Esophagus mucosa (tissue), 1 donor: ENCODE measurements around the gene IL34. TPM values are rescaled to one million over a fixed set of nuclear protein-coding genes. Genes with fewer than 3 reads are reported as not detected.

Experiments
- ATAC-seq: fragments of 200-7000 bp; cut with Tn5 transposase; one replicate; pipeline ENCODE4 v1.9.1; 2020
- total RNA-seq: library from RNA; stranded (reverse); gene quantifications from one replicate; pipeline ENCODE4 v1.2.4, GENCODE V29; 2023
- donor health status: DM: yes; HTN: yes; CAD: no.

IL34 gene
- total RNA-seq, 1 donor from 2014 or later = 7.9 TPM

DNA sequence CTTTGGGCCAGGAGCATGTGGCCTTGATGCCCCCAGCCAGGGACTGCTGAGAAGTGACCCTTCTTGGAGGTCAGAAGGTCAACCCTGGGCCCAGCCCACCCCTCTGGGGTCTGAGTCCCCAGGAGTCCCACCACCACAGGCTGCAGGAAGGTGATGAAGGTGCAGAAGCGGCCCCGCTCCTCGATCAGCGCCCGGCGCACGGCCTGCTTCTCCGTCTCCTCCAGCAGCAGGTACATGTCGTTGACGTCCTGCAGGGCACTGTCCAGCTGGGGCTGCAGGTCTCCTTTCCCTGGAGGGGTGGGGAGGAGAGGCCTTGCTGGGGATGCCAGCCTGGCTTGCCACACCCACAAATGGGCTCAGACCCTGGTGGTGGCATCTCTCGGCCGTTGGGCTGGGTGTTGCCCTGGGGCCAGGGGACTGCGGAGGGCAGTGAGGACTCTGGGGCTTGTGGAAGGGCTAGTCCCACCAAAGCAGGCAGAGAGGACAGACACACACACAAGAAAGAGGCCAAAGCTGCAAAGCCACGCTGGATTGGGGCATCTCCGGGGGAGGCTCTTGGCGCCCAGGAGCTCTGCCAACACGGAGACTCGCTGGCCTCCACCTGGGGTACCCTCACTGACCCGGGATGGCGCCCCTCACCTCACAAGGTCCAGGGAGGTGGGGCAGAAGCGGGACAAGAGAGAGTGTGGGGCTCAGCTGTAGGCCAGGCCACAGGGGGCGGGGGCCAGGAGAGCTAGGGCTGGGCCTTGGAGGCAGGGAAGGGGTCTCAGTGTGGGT, 31.9 kb downstream of the IL34 start:
- no peak for ATAC-seq

DNA sequence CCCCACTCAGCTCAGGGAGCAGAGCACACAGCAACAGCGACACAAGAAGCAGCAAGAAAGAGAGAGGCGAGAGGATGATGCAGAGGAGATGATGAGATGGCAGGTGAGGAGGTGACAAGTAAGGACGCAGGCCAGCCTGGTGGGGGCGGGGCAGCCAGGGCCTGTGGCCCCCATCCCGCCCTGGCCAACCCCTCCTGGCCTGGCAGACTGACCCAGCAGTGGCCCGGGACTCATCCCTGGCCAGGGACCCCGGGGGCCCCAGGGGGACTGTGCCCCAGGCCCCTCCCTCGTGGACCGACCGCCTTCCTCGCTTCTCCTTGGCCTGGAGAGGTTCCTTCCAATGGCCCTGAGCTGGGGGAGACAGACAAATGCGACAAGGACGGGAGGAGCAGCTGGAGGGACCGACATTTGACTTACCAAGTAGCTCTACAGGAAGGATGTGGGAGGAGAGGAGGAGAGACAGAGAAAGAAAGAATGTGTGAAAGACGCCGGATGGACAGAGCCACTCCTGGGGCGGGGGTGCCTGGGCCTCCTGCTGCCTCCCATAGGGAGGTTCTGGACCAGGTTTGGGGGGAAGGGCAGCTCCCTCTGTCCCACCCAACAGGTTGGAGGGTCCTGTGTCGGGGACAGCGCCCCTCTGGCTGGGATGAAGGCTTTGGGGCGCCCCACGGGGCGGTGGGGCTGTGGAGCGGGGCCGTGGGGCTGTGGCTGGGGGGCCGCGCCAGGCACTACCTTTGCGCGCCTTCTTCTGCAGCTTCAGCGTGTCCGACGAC, 32.7 kb downstream of the IL34 start:
- ATAC-seq = no peak

DNA sequence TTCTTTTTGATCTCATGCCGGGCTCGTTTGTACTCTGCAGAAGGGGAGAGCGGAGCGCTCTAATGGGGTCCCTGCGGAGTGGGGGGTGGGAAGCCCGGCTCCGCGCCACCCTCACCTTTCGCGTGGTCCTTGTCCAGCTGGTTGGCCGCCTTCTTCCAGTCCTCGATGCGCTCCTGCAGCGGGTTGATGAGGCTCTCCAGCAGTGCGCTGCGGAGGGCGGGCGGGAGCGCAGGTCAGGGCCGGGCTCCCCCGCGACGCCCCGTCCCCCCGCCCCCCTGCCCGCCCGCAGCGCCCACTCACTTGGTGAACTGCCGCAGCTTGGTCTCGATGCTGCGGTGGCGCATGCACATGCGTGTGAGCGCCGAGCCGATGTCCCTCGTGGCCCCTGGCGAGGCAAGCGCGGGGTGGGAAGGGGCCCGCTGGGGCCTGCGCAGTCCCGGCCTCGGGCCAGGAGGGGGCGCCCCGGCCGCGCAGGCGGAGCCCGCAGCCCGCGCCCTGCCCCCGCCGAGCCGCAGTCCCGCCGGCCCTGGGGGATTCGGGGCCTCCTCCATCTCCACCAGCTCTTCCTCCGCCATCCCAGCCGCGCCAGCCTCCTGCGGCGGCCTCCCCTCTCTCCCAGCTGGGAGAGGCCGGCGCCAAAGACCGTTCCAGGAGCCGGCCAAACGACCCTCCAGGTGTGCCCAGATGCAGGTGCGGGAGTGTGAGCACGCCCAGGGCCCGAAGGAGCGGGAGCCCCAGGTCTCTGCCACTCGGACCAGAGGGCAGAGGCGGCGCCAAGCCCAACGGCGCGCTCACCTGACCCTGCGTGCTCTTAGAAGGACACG, 33.5 kb downstream of the IL34 start:
- ATAC-seq = no peak

GRCh38 chr16:70680495-70681381, 34.4 kb downstream of the IL34 start:
- ATAC-seq = no peak

GRCh38 chr16:70681382-70682238, 35.3 kb downstream of the IL34 start:
- ATAC-seq = no peak

GRCh38 chr16:70682239-70683145, 36.1 kb downstream of the IL34 start:
- no peak for ATAC-seq

- ATAC-seq = no peak
Measured at GRCh38 chr16:70683146-70683944, 37.0 kb downstream of the IL34 start.

DNA sequence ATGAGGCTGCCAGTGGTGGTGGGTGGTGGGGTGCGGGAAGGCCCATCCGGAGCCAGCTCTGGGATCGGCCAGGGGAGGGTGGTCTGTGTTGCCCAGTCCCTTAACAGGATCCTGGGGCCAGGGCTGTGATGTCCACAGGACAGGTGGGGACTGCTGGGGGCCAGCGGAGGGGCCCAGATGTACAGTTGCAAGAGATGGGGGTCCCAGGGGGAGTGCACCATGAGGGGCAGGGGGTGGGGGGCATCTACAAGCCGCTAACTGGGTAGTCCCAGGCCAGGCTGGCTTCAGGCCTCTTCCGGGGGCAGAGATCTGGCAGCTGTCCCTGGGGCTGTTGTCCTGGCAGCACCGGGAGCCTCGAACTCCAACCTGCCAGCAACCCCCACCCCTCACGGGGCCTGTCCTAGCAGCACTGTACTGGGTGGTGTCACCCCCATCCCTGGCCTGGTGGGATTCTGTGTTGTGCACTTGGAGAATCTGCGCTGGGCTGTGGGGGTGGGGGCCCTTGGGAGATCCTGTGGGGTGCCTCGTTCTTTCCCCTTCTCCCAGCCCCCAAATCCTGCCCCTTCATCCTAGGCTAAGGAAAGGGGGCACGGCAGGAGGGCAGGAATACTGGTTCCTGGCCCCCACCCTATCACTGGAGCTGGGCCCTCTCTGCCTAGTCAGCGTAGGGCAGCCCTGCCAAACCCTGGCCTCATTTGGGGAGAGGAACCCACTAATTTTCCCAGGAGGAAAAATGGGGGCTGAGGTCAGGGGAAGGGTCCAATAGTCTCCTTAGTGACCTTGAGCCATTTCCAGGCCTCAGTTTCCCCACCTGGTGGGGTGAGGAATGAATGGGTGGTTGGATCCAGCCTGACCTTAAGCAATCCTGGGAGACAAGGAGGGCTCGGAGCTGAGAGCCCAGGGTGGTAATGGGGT, 38.0 kb downstream of the IL34 start:
- no peak for ATAC-seq

- ATAC-seq = peak; percentile 5
Measured at GRCh38 chr16:70685061-70685937, 38.9 kb downstream of the IL34 start.

DNA sequence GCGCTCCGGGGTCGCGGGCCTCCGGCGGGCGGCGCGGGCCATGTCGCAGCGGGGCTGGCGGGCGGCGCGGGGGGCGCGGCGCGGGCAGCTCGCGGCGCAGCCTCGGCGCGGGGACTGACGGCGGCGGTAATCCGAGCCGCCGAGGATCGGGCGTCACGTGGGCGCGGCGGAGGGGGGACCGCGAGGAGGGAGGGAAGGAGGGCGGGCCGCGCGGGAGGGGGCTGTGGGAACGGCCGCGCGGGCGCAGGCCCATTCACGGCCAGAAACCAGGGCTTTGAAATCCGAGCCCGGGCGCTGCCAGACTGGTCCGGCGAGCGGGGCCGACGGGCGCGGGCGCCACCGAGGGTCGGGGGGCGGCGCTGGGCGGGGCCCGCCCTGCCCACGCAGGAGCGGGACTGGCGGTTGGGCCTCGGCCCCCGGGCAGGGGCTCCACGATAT, 39.6 kb downstream of the IL34 start, which contains the start of gene MTSS2:
TSS of gene MTSS2 (minus strand) at position 116 of the 438 bp plus-strand sequence. CDS start 262 bp downstream, outside the sequence.
- ATAC-seq = peak; percentile 58

DNA sequence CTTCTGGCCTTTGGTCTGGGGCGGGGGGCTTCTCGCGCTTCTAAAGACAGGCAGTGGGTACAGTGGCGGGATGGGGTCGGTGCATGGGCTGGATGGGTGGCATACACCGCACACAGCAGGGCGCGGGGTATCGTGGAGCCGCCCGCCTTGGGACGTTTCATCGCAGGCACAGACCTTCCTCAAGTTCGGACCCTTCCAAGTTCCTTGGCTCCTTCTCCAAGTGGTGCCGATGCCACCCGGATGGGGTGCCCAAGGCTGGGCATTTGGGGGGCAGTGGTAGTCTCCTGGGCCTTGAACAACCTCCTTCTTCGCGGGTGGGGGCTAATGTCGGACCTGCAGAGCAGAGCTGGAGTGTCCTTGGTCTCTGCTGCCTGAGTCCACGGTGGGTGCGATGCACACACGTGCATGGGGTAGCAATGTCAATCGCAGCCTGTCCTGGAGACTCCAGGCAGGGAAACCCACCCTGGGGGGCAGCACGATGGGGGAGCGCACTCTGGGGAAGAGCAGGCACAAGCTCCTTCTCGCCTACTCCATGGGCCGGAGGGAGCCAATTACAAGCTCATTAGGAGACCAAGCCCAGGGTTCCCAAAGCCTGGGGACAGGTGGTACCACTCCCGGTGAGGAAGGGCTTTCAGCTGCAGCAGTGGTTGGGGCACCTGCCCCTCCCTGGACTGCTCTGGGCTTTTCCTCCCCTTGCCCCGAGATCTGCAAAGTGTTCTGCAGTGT, 40.2 kb downstream of the IL34 start:
- ATAC-seq = no peak

DNA sequence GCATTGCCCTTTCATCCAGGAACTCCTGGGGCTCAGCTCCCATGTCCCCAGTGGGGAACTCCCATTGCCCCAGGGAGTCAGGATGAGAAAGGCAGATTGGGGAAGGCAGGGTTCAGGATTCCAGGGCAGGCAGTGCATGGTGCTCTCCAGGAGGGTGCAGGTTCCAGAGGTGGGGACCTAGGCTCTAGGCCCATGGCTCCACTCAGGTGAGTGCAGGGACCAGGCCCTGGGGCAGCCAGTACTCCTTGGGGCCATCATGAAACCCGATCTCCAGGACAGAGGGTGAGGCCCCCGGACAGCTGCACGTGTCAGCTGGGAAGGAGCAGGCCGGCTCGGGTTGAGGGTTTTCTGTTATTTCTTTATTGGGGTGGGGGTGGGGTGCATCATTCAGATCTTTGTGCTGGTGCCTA, 40.7 kb downstream of the IL34 start:
- no peak for ATAC-seq

DNA sequence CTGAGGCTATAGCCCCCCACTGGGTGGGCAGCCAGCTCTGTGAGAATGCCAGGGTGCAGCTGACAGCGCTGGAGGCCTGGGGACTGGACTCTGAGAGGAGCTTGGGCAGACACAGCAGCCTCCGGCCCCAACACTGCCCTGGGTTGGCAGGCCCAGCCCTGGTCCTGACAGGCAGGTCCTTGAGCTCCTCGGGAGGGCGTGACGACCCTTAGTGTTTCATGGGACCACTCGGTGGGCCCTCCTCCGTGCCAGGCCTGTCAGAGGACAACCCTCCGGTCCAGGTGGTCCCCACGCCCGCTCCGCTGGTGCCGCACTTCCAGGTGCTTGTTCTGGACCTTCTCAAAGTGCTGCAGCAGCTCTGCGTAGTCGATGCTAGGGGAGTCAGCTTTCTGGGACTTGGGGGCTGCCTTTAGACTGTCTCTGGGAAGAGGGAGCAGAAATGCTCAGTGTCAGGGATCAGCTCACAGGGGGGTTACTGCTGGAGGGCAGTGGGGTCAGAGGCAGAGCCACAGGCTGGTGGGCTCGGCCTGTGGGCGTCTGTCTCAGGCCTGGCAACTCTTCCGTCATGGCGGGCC, 41.4 kb downstream of the IL34 start:
- ATAC-seq = no peak

DNA sequence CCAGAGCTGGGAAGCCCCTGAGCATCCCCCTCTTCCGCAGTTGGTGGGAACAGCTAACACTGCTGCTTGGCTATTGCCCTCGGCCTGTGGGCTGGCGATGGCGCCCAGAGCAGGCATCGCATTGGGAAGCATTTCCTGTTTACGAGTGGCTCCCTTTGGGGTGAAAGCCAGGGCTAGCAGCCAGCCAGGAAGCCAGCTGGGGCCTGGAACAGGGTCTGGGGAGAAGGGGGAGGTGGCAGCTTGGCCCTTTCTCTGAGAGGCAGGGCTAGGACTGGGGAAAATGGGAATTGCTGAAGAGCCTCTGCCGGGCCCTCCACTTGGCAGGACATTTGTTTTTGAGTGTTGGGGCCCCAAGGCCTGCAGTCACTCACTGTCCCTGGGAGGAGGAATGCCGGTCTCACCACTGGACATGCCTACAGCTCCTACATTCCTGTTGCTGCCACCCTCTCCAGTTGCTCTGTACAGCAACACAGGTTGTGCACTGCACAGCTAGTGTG, 41.9 kb downstream of the IL34 start:
- no peak for ATAC-seq
